GM19035 (cell line): ENCODE results near the gene HOXA1.
"Not testable (repeated sequence)": the region's sequence is repeated elsewhere in the genome, so short reads cannot be mapped to it uniquely, and the experiment has no call there.

ENCODE experiments used
- ATAC-seq: cut with Tn5 transposase; IDR thresholded peaks from one replicate; pipeline ENCODE4 v1.9.1; 2021; ENCODE audit not compliant: unreplicated experiment

HOXA1 gene

GRCh38 chr7:27053153-27053552 is 42.6 kb downstream of the HOXA1 start:
- ATAC-seq, result no peak

GRCh38 chr7:27051451-27051850 is 44.3 kb downstream of the HOXA1 start:
- ATAC-seq, result no peak

GRCh38 chr7:27048438-27048837 is 47.4 kb downstream of the HOXA1 start:
- ATAC-seq, result no peak

DNA sequence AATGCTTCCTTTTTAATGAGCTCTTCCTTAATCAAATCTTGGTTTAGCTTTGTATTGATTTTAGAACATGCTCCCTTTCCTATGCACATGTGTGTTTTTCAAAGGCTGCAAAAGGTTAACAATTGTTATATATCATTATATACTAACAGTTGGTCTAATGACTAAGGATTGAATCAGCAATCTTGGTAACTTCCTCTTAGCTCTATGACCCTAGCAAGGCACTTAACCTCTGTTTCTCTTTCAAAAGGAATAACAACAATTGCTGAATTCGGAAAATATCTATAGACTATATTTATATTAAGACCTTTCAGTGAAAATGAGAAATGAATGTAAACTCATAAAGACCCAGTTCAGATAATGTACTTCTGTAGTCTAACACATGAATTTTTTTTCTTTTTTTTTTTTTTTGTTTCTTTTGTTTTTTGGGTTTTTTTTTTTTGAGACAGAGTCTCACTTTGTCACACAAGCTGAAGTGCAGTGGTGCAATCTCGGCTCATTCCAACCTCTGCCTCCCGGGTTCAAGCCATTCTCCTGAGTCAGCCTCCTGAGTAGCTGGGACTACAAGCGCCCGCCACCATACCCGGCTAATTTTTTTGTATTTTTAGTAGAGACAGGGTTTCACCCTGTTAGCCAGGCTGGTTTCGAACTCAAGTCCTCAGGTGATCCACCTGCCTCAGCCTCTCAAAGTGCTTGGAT is 48.8 kb downstream of the HOXA1 start:
- no peak for ATAC-seq

DNA sequence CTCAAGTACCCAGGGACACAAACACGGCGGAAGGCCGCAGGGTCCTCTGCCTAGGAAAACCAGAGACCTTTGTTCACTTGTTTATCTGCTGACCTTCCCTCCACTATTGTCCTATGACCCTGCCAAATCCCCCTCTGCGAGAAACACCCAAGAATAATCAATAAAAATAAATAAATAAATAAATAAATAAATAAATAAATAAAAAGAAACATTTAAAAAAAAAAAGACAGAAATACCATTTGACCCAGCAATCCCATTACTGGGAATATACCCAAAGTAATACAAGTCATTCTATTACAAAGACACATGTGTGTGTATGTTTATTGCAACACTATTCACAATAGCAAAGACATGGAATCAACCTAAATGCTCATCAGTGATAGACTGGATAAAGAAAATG is 49.8 kb downstream of the HOXA1 start:
- ATAC-seq, result not testable (repeated sequence)

- ATAC-seq, result not testable (repeated sequence)
Measured at GRCh38 chr7:27045066-27045465, 50.7 kb downstream of the HOXA1 start.
